A549 (cell line): Measurements from ENCODE around the gene FBRSL1. TPM values are rescaled to one million over a fixed set of nuclear protein-coding genes. Genes with fewer than 3 reads are reported as not detected.

Experiments used
- ATAC-seq, 2 experiments: fragments of 200-7000 bp in 1 of 2; fragments of >200 bp in 1 of 2; cut with Nextera tagmentation in 1 of 2; cut with Tn5 transposase in 1 of 2; 3 replicates each; pipeline versions ENCODE4 v1.8.0 to v1.9.1; 2018 to 2020; ENCODE audit warnings: mild to moderate bottlenecking in 1 of 2, moderate library complexity in 1 of 2
- CTCF ChIA-PET: fragments of 300-600 bp; sonication (Branson Sonifier 250); formaldehyde crosslinking; extraction: SDS; loops from one replicate; lab custom pipeline; 2021; ENCODE audit warnings: antibody characterized with exemption, inconsistent platforms; lab: Yijun Ruan, JAX
- POLR2A ChIA-PET: fragments of 350-600 bp; formaldehyde crosslinking; extraction: SDS; loops from one replicate; lab custom pipeline; 2021; ENCODE audit warnings: antibody characterized with exemption, inconsistent platforms; lab: Yijun Ruan, JAX
- DNase-seq, 2 experiments: peaks; one replicate each; pipeline versions ENCODE4 v3.0.0 to v3.0.0-alpha.2; 2011 to 2016; ENCODE audit warnings: low read depth in 1 of 2, low spot score in 1 of 2
- FAIRE-seq: peaks from 2 replicates; lab custom pipeline; 2011; peaks lifted over from hg19 to GRCh38; lab: Jason Lieb, UNC
- H3K27ac ChIP-seq, 2 experiments: fragments of >200 bp; sonication (Bioruptor Twin); formaldehyde crosslinking; 3 replicates each; pipeline ENCODE4 v1.5.1; 2016 to 2017
- H3K4me1 ChIP-seq: fragments of >200 bp; sonication (Bioruptor Twin); formaldehyde crosslinking; 3 replicates; pipeline ENCODE4 v1.6.1; 2016
- H3K4me2 ChIP-seq: fragments of >200 bp; sonication (Bioruptor Twin); formaldehyde crosslinking; 3 replicates; pipeline ENCODE4 v1.6.1; 2016
- H3K4me3 ChIP-seq: fragments of >200 bp; sonication (Bioruptor Twin); formaldehyde crosslinking; 3 replicates; pipeline ENCODE4 v1.5.1; 2016
- H3K9me3 ChIP-seq: fragments of >200 bp; sonication (Bioruptor Twin); formaldehyde crosslinking; 3 replicates; pipeline ENCODE4 v1.6.1; 2016
- CBX2 ChIP-seq: fragments of 200-600 bp; sonication (generic); IDR thresholded peaks from 2 replicates; pipeline ENCODE4 v1.6.1; 2016; ENCODE audit warnings: low read depth, mild to moderate bottlenecking, borderline replicate concordance
- CBX8 ChIP-seq: fragments of 200-600 bp; sonication (generic); IDR thresholded peaks from 2 replicates; pipeline ENCODE4 v1.6.1; 2016
- CHD2 ChIP-seq: fragments of 150-350 bp; IDR thresholded peaks from 2 replicates; pipeline ENCODE4 v1.6.1; 2014; ENCODE audit warnings: low read length; ENCODE audit not compliant: partially characterized antibody
- EHF ChIP-seq: fragments of 250-450 bp; sonication (Bioruptor Pico); IDR thresholded peaks from 2 replicates; pipeline ENCODE4 v1.5.0; 2020; ENCODE audit warnings: mild to moderate bottlenecking
- EP300 ChIP-seq, 2 experiments: fragments of >200 bp; sonication (Bioruptor Twin); formaldehyde crosslinking; IDR thresholded peaks; 2 replicates in 1 of 2; 3 replicates in 1 of 2; pipeline ENCODE4 v1.6.1; 2016 to 2017
- HDAC2 ChIP-seq: fragments of 200-600 bp; sonication (generic); IDR thresholded peaks from 2 replicates; pipeline ENCODE4 v1.6.1; 2016
- JUN ChIP-seq, 2 experiments: fragments of >200 bp; sonication (Bioruptor Twin); formaldehyde crosslinking; IDR thresholded peaks; 2 replicates in 1 of 2; 3 replicates in 1 of 2; pipeline ENCODE4 v1.6.1; 2016 to 2017
- JUNB ChIP-seq: fragments of >200 bp; sonication (Bioruptor Twin); formaldehyde crosslinking; IDR thresholded peaks from 2 replicates; pipeline ENCODE4 v1.6.1; 2016
- KDM1A ChIP-seq: fragments of 200-600 bp; sonication (generic); IDR thresholded peaks from 2 replicates; pipeline ENCODE4 v1.6.1; 2016; ENCODE audit warnings: low read depth, mild to moderate bottlenecking
- NPAS2 ChIP-seq: fragments of 250-450 bp; sonication (Bioruptor Pico); IDR thresholded peaks from 2 replicates; pipeline ENCODE4 v1.8.0; 2022; ENCODE audit warnings: mild to moderate bottlenecking, moderate library complexity, borderline replicate concordance
- NR3C1 ChIP-seq: fragments of >200 bp; sonication (Bioruptor Twin); formaldehyde crosslinking; IDR thresholded peaks from 3 replicates; pipeline ENCODE4 v1.6.1; 2017
- PHF8 ChIP-seq: fragments of 200-600 bp; sonication (generic); IDR thresholded peaks from 2 replicates; pipeline ENCODE4 v1.6.1; 2016; ENCODE audit warnings: low read depth, mild to moderate bottlenecking, antibody characterized with exemption, moderate library complexity, borderline replicate concordance
- POLR2A ChIP-seq: IDR thresholded peaks from 2 replicates; pipeline ENCODE4 v1.6.1; 2012; ENCODE audit warnings: mild to moderate bottlenecking, low read length
- POLR2AphosphoS2 ChIP-seq: conservative IDR thresholded peaks from 2 replicates; pipeline ENCODE4 v1.6.1; 2012; ENCODE audit warnings: low read length, improper control_type of control experiment, inconsistent platforms
- RAD21 ChIP-seq, 2 experiments: fragments of >200 bp in 1 of 2; sonication (Bioruptor Twin) in 1 of 2; formaldehyde crosslinking in 1 of 2; IDR thresholded peaks in 1 of 2; conservative IDR thresholded peaks in 1 of 2; 2 replicates in 1 of 2; 3 replicates in 1 of 2; pipeline ENCODE4 v1.6.1; 2012 to 2018; ENCODE audit warnings: inconsistent platforms in 1 of 2
- RARB ChIP-seq: fragments of 250-450 bp; sonication (Bioruptor Pico); IDR thresholded peaks from 2 replicates; pipeline ENCODE4 v1.8.0; 2021; ENCODE audit warnings: mild to moderate bottlenecking, moderate library complexity
- WGBS: methylation state at CpG from one replicate; pipeline ENCODE4 v1.1.6; 2017; ENCODE audit errors: missing lambda C conversion rate; 5-methylcytosine and 5-hydroxymethylcytosine counted together
- polyA plus RNA-seq, 4 experiments: library from polyadenylated mRNA; depleted of rRNA in 3 of 4; stranded (reverse); fragments of >200 nt; fragmentation: RNase III in 1 of 4; extraction: RNeasy Plus Mini Kit Qiagen cat#74134 plus additional on column Dnase treatment in 1 of 4; gene quantifications; 2 replicates in 3 of 4; 3 replicates in 1 of 4; pipeline ENCODE4 v1.2.3, GENCODE V29; 2011 to 2017
- TF ChIP-seq, protein P1 (sequence below): fragments of 150-350 bp; IDR thresholded peaks from 2 replicates; pipeline ENCODE4 v1.6.1; 2014; ENCODE audit warnings: low read depth, mild to moderate bottlenecking, low read length
- TF ChIP-seq, protein P2 (sequence below): fragments of 250-450 bp; sonication (Bioruptor Pico); IDR thresholded peaks from 2 replicates; pipeline ENCODE4 v1.5.0; 2020; ENCODE audit warnings: low read depth, mild to moderate bottlenecking, moderate library complexity
- TF ChIP-seq, protein P3 (sequence below): fragments of 250-450 bp; sonication (Bioruptor Pico); IDR thresholded peaks from 2 replicates; pipeline ENCODE4 v1.5.0; 2021; ENCODE audit warnings: mild to moderate bottlenecking, moderate library complexity, borderline replicate concordance
- TF ChIP-seq, protein P4 (sequence below): IDR thresholded peaks from 2 replicates; pipeline ENCODE4 v1.6.1; 2012
- TF ChIP-seq, protein P5 (sequence below): fragments of >200 bp; sonication (Bioruptor Twin); formaldehyde crosslinking; IDR thresholded peaks from 3 replicates; pipeline ENCODE4 v1.6.1; 2016
- TF ChIP-seq, protein P6 (sequence below): fragments of 200-600 bp; sonication (generic); IDR thresholded peaks from 2 replicates; pipeline ENCODE4 v1.6.1; 2016; ENCODE audit warnings: antibody characterized with exemption, mild to moderate bottlenecking, moderate library complexity

The FBRSL1 gene
- polyA plus RNA-seq, 2 of the 4 experiments (the other 2 are of a cell fraction), result 3.0 to 32.8 TPM

DNA sequence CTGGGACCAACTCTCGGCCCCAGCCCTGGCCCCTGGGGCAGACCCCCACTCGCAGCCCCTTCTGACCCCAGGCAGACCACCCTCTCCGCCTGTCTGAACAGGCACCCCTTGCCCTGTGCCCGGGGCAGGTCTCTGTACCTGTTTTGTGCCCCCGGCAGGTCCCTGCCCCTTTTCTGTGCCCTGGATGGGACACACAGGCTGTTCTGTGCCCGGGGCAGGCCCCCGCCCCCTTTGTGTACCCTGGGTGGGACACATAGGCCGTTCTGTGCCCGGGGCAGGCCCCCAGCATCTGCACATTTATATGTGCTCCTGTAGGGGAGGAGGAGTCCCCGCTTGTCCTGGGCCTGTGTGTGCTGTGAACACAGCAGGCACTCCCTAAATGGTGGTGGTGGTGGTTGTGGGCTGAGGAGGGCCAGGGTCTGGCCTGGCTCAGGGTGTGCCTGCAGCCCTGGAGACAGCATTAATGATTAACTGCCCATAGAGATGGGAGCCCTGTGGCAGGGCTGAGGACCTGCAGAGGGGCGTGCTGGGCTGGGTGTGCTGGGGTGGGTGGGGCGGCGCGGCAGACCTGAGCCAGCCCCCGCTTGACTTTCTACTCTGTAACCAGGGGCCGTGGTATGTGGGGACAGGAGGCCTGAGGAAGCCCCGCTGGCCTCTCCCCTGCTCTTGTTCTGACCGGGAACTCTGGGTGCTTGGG, 3.7 kb downstream of the FBRSL1 start:
- TF ChIP-seq EP300 (IDR thresholded peaks at IDR 0.05) (no peak), HDAC2 (no peak), CHD2 (no peak), RARB (no peak), CBX8 (no peak), CBX2 (no peak), KDM1A (no peak), POLR2AphosphoS2 (no peak; the same call in 1 of the 2 replicates), NR3C1 (no peak), NPAS2 (CRISPR knock-in tag) (no peak), JUNB (no peak), POLR2A (no peak), EHF (CRISPR knock-in tag) (no peak), PHF8 (no peak), JUN (IDR thresholded peaks at IDR 0.05) (no peak)
- TF ChIP-seq, protein P1, sequence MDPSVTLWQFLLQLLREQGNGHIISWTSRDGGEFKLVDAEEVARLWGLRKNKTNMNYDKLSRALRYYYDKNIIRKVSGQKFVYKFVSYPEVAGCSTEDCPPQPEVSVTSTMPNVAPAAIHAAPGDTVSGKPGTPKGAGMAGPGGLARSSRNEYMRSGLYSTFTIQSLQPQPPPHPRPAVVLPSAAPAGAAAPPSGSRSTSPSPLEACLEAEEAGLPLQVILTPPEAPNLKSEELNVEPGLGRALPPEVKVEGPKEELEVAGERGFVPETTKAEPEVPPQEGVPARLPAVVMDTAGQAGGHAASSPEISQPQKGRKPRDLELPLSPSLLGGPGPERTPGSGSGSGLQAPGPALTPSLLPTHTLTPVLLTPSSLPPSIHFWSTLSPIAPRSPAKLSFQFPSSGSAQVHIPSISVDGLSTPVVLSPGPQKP, result no peak
- TF ChIP-seq, protein P2, sequence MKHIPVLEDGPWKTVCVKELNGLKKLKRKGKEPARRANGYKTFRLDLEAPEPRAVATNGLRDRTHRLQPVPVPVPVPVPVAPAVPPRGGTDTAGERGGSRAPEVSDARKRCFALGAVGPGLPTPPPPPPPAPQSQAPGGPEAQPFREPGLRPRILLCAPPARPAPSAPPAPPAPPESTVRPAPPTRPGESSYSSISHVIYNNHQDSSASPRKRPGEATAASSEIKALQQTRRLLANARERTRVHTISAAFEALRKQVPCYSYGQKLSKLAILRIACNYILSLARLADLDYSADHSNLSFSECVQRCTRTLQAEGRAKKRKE (CRISPR knock-in tag), result no peak
- TF ChIP-seq, protein P3, sequence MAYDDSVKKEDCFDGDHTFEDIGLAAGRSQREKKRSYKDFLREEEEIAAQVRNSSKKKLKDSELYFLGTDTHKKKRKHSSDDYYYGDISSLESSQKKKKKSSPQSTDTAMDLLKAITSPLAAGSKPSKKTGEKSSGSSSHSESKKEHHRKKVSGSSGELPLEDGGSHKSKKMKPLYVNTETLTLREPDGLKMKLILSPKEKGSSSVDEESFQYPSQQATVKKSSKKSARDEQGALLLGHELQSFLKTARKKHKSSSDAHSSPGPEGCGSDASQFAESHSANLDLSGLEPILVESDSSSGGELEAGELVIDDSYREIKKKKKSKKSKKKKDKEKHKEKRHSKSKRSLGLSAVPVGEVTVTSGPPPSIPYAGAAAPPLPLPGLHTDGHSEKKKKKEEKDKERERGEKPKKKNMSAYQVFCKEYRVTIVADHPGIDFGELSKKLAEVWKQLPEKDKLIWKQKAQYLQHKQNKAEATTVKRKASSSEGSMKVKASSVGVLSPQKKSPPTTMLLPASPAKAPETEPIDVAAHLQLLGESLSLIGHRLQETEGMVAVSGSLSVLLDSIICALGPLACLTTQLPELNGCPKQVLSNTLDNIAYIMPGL (CRISPR knock-in tag), result no peak
- TF ChIP-seq, protein P4, sequence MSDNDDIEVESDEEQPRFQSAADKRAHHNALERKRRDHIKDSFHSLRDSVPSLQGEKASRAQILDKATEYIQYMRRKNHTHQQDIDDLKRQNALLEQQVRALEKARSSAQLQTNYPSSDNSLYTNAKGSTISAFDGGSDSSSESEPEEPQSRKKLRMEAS, result no peak
- TF ChIP-seq, protein P5, sequence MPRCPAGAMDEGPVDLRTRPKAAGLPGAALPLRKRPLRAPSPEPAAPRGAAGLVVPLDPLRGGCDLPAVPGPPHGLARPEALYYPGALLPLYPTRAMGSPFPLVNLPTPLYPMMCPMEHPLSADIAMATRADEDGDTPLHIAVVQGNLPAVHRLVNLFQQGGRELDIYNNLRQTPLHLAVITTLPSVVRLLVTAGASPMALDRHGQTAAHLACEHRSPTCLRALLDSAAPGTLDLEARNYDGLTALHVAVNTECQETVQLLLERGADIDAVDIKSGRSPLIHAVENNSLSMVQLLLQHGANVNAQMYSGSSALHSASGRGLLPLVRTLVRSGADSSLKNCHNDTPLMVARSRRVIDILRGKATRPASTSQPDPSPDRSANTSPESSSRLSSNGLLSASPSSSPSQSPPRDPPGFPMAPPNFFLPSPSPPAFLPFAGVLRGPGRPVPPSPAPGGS, result no peak
- Histone ChIP-seq H3K4me2 (peak overlapping the region; percentile 30; the same call in 2 of the 3 replicates), H3K9me3 (no peaks in the 10 kb centered on the region), H3K27ac (no peak overlapping the region; a peak in 1 of 6 replicates), H3K4me1 (peaks cover 40% of the 10 kb centered on the region), H3K4me3 (no peak overlapping the region)
- DNase-seq (no peak), FAIRE-seq (no peak), ATAC-seq (peak in 1 of 2 experiments; percentile 9; a peak in 3 of 6 replicates)
- ChIA-PET POLR2A (no interaction called here), CTCF (interaction anchor here (1.5 kb wide), 1 partner anchor 29 kb away, joined by 9 read pairs; no protein-coding TSS in a partner anchor)
- 78% methylated on average over 9 of the region's 18 CpGs for WGBS

DNA sequence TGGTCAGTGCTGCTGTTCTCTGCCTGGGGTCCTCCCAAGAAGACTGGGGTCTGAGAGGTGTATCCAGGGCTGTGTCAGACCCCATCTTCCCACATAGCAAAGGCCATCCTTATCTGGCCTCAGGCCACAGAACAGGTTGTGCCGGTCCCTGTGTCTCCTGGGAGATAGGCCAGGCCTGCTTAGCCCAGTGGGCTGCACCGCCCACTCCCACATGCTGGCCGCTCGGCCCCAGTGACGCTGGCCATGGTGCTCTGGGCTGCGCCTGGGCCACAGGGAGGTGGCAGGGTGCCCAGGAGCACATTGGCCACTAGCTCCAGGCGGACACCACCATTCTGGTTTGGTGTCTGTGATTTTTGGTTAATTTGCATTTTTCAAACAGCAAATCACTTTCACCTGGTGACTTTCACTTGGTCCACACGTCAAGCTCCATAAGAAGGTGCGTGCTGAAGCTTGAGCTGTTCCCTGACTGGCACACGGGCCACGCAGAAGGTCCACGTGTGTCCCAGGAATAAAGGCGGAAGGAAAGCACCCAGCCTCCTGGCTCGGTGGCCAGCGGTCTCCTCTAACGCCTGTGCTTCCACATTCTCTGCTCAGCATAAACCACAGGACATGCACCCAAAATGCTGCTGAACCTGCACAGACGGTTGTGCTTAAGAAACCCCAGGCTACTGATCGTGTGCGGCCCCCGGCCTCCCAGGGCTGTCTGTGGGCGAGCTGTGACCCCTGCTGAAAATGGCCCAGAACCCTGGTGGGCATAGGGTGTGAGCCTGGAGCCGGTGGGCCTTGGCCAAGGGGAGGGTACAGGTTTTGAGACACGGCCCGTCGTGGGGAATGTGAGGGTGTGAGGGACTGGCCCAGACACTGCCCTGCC, 4.6 kb downstream of the FBRSL1 start:
- FAIRE-seq (no peak), ATAC-seq (no peak), DNase-seq (no peak)
- H3K9me3 ChIP-seq, result no peaks in the 10 kb centered on the region
- ChIA-PET POLR2A (no interaction called here), CTCF (no interaction called here)
- no peak for TF ChIP-seq JUN (IDR thresholded peaks at IDR 0.05)
- TF ChIP-seq KDM1A, result no peak
- TF ChIP-seq RAD21 (conservative IDR thresholded peaks at IDR 0.05 in 1 of 2, IDR thresholded peaks at IDR 0.05 in 1 of 2), result no peak
- TF ChIP-seq, protein P6, sequence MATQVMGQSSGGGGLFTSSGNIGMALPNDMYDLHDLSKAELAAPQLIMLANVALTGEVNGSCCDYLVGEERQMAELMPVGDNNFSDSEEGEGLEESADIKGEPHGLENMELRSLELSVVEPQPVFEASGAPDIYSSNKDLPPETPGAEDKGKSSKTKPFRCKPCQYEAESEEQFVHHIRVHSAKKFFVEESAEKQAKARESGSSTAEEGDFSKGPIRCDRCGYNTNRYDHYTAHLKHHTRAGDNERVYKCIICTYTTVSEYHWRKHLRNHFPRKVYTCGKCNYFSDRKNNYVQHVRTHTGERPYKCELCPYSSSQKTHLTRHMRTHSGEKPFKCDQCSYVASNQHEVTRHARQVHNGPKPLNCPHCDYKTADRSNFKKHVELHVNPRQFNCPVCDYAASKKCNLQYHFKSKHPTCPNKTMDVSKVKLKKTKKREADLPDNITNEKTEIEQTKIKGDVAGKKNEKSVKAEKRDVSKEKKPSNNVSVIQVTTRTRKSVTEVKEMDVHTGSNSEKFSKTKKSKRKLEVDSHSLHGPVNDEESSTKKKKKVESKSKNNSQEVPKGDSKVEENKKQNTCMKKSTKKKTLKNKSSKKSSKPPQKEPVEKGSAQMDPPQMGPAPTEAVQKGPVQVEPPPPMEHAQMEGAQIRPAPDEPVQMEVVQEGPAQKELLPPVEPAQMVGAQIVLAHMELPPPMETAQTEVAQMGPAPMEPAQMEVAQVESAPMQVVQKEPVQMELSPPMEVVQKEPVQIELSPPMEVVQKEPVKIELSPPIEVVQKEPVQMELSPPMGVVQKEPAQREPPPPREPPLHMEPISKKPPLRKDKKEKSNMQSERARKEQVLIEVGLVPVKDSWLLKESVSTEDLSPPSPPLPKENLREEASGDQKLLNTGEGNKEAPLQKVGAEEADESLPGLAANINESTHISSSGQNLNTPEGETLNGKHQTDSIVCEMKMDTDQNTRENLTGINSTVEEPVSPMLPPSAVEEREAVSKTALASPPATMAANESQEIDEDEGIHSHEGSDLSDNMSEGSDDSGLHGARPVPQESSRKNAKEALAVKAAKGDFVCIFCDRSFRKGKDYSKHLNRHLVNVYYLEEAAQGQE, result peak; percentile 27; the same call in 1 of the 2 replicates
- WGBS, result 93% methylated on average over 20 of the region's 25 CpGs
- H3K4me1 ChIP-seq, result peaks cover 33% of the 10 kb centered on the region
- H3K4me2 ChIP-seq, result no peak overlapping the region
- H3K4me3 ChIP-seq, result no peak overlapping the region
- no peak overlapping the region; a peak in 1 of 6 replicates for H3K27ac ChIP-seq
